ENCODE data around the gene SIRPA. TPM values are rescaled to one million over a fixed set of nuclear protein-coding genes. Genes with fewer than 3 reads are reported as not detected.

SIRPA gene
- total and polyA plus RNA-seq, 2 of the 8 experiments (the other 6 are each of a cell fraction or from before 2014, with no cell fraction given), result 3.9 to 4.3 TPM

GRCh38 chr20:1906361-1907051, 11.3 kb downstream of the SIRPA start (continued):
- TF ChIP-seq NANOG (IDR thresholded peaks at IDR 0.05; ENCODE audit: insufficient read depth, low read depth, low read length, poor library complexity, severe bottlenecking) (no peak), POLR2A (IDR thresholded peaks at IDR 0.05; ENCODE audit: control extremely low read depth in 1 of 2, low read depth in 2 of 2, low read length in 2 of 2) (no peak), BRCA1 (IDR thresholded peaks at IDR 0.05; ENCODE audit: low read depth, low read length) (no peak), SIN3A (conservative IDR thresholded peaks at IDR 0.05 in 1 of 2, IDR thresholded peaks at IDR 0.05 in 1 of 2; ENCODE audit: low read depth in 1 of 2, low read length in 2 of 2) (no peak), USF2 (IDR thresholded peaks at IDR 0.05; ENCODE audit: low read length) (no peak), CHD7 (IDR thresholded peaks at IDR 0.05; ENCODE audit: insufficient replicate concordance, low read length) (no peak), ATF3 (IDR thresholded peaks at IDR 0.05; ENCODE audit: insufficient read depth, low read depth, low read length) (no peak)
